ENCODE measurements around the gene TRAF2. TPM values are rescaled to one million over a fixed set of nuclear protein-coding genes. Genes with fewer than 3 reads are reported as not detected.

TRAF2 gene
- total RNA-seq, 5 donors from 2014 or later (not counting 1 experiment from before 2014, with no cell fraction given) = 20.9 to 38.7 (median 33.7) TPM

DNA sequence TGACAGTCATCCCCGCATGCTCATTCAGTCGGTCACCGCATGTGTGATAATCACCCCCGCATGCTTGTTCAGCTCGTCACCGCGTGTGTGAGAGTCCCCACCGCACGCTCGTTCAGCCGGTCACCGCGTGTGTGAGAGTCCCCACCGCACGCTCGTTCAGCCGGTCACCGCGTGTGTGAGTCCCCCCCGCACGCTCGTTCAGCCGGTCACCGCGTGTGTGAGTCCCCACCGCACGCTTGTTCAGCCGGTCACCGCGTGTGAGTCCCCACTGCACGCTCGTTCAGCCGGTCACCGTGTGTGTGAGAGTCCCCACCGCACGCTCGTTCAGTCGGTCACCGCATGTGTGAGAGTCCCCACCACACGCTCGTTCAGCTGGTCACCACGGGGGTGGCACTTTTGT is 3.5 kb downstream of the TRAF2 start:
- H3K36me3 Mint-ChIP-seq = peaks cover 8% of the 10 kb centered on the region
- no peaks in the 10 kb centered on the region for H3K27me3 ChIP-seq (replicated peaks in 1 of 2; ENCODE audit: control insufficient read depth in 2 of 2, extremely low read depth in 1 of 2, insufficient read depth in 2 of 2, low read length in 1 of 2)
- CTCF ChIA-PET = interaction anchor here in 1 of 2 donors (0.7 kb wide), 1 partner anchor 86 kb away, joined by 3 read pairs; no protein-coding TSS in a partner anchor

DNA sequence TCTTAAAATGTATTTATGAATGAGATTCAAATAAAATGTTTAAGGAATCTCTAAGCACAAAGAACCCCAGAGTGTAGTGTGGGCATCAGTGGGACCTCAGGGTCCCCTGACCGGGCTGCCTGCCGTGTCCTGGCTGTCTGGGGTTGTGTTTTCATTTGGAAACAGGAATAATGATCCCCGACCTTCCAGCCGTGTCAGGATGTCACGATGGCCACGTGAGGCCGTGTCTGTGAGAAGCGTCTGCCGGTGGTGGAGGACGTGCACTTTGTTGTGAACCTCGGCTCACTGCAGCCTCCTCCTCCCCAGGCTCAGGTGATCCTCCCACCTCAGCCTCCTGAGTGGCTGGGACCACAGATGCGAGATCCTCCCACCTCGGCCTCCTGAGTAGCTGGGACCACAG is 4.3 kb downstream of the TRAF2 start:
- no peak for ATAC-seq (replicated peaks in 1 of 4)
- H3K36me3 Mint-ChIP-seq = peaks cover 8% of the 10 kb centered on the region
- H3K36me3 ChIP-seq (ENCODE audit: control insufficient read depth in 2 of 2, extremely low read depth in 1 of 2, insufficient read depth in 1 of 2, low read length in 1 of 2) = peaks cover 0 to 21% of the 10 kb centered on the region in 2 donors
- no peaks in the 10 kb centered on the region for H3K27me3 ChIP-seq (replicated peaks in 1 of 2; ENCODE audit: control insufficient read depth in 2 of 2, extremely low read depth in 1 of 2, insufficient read depth in 2 of 2, low read length in 1 of 2)
- no peaks in the 10 kb centered on the region for H3K9me3 Mint-ChIP-seq
- ChIA-PET CTCF (no interaction called here), POLR2A (no interaction called here)
- peaks cover 3 to 33% of the 10 kb centered on the region in 2 experiments for H3K4me1 ChIP-seq (ENCODE audit: control insufficient read depth in 1 of 2, extremely low read depth in 1 of 2, insufficient read depth in 2 of 2, low read length in 2 of 2)
- H3K4me1 Mint-ChIP-seq = peaks cover 12 to 42% (median 38%) of the 10 kb centered on the region in 3 donors
- no peak overlapping the region for H3K4me3 Mint-ChIP-seq
- H3K4me3 ChIP-seq (ENCODE audit: control insufficient read depth in 1 of 2, extremely low read depth in 1 of 2, low read length in 1 of 2) = no peak overlapping the region
- 93% methylated on average over 13 of the region's 13 CpGs for WGBS (ENCODE audit: insufficient coverage)
- H3K27me3 Mint-ChIP-seq = no peaks in the 10 kb centered on the region
- no peak overlapping the region for H3K27ac Mint-ChIP-seq
- no peak for DNase-seq
- no peak overlapping the region for H3K27ac ChIP-seq (ENCODE audit: low read length)
- no peaks in the 10 kb centered on the region for H3K9me3 ChIP-seq

More for the DNA sequence above, 3.5 kb downstream of the TRAF2 start:
- H3K4me3 Mint-ChIP-seq = no peak overlapping the region
- Histone ChIP-seq H3K36me3 (ENCODE audit: control insufficient read depth in 2 of 2, extremely low read depth in 1 of 2, insufficient read depth in 1 of 2, low read length in 1 of 2) (peaks cover 0 to 20% of the 10 kb centered on the region in 2 donors), H3K4me3 (ENCODE audit: control insufficient read depth in 1 of 2, extremely low read depth in 1 of 2, low read length in 1 of 2) (no peak overlapping the region), H3K27ac (ENCODE audit: low read length) (no peak overlapping the region), H3K4me1 (ENCODE audit: control insufficient read depth in 1 of 2, extremely low read depth in 1 of 2, insufficient read depth in 2 of 2, low read length in 2 of 2) (peaks cover 3 to 39% of the 10 kb centered on the region in 2 experiments), H3K9me3 (no peaks in the 10 kb centered on the region)
- POLR2A ChIA-PET = no interaction called here
- no peak overlapping the region for H3K27ac Mint-ChIP-seq
- DNase-seq = no peak
- ATAC-seq (replicated peaks in 1 of 4) = no peak
- H3K27me3 Mint-ChIP-seq = no peaks in the 10 kb centered on the region
- WGBS (ENCODE audit: insufficient coverage) = 98% methylated on average over 38 of the region's 42 CpGs
- H3K9me3 Mint-ChIP-seq = no peaks in the 10 kb centered on the region
- H3K4me1 Mint-ChIP-seq = peaks cover 12 to 44% (median 41%) of the 10 kb centered on the region in 3 donors

DNA sequence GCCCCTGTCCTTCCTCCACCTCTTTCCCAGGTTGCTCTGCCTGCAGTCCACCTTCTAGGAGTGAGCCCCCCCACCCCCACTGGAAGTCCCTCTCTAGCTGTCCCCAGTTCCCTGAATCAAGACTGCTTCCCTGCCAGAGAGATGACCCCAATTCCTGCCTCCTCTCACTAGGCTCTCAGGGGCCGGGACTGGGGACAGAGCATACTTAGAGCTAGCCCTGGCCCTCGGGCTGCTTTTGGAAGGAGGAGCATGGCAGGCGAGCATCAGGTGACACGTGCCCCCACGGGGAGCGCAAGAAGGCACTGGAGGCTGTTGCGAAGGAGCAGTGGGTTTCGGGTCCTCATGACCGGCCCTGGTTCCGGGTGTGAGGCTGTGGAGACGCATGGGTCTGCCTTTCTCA is 9.7 kb downstream of the TRAF2 start:
- no peak overlapping the region for H3K27ac ChIP-seq (ENCODE audit: low read length)
- 86% methylated on average over 10 of the region's 11 CpGs for WGBS (ENCODE audit: insufficient coverage)
- no peak overlapping the region for H3K27ac Mint-ChIP-seq
- H3K27me3 Mint-ChIP-seq = no peaks in the 10 kb centered on the region
- no peaks in the 10 kb centered on the region for H3K27me3 ChIP-seq (replicated peaks in 1 of 2; ENCODE audit: control insufficient read depth in 2 of 2, extremely low read depth in 1 of 2, insufficient read depth in 2 of 2, low read length in 1 of 2)
- no peak overlapping the region for H3K4me3 ChIP-seq (ENCODE audit: control insufficient read depth in 1 of 2, extremely low read depth in 1 of 2, low read length in 1 of 2)
- peaks cover 18% of the 10 kb centered on the region for H3K36me3 Mint-ChIP-seq
- H3K4me1 Mint-ChIP-seq = peaks cover 17 to 33% (median 25%) of the 10 kb centered on the region in 3 donors
- H3K36me3 ChIP-seq (ENCODE audit: control insufficient read depth in 2 of 2, extremely low read depth in 1 of 2, insufficient read depth in 1 of 2, low read length in 1 of 2) = peaks cover 0 to 45% of the 10 kb centered on the region in 2 donors
- POLR2A ChIA-PET = interaction anchor here in 1 of 2 donors (0.5 kb wide), 1 partner anchor 213 kb away, joined by 3 read pairs; no protein-coding TSS in a partner anchor
- no peaks in the 10 kb centered on the region for H3K9me3 ChIP-seq
- peaks cover 0 to 23% of the 10 kb centered on the region in 2 experiments for H3K4me1 ChIP-seq (ENCODE audit: control insufficient read depth in 1 of 2, extremely low read depth in 1 of 2, insufficient read depth in 2 of 2, low read length in 2 of 2)
- ATAC-seq (replicated peaks in 1 of 4) (no peak), DNase-seq (no peak)
- CTCF ChIA-PET = no interaction called here
- no peak overlapping the region for H3K4me3 Mint-ChIP-seq
- H3K9me3 Mint-ChIP-seq = no peaks in the 10 kb centered on the region

DNA sequence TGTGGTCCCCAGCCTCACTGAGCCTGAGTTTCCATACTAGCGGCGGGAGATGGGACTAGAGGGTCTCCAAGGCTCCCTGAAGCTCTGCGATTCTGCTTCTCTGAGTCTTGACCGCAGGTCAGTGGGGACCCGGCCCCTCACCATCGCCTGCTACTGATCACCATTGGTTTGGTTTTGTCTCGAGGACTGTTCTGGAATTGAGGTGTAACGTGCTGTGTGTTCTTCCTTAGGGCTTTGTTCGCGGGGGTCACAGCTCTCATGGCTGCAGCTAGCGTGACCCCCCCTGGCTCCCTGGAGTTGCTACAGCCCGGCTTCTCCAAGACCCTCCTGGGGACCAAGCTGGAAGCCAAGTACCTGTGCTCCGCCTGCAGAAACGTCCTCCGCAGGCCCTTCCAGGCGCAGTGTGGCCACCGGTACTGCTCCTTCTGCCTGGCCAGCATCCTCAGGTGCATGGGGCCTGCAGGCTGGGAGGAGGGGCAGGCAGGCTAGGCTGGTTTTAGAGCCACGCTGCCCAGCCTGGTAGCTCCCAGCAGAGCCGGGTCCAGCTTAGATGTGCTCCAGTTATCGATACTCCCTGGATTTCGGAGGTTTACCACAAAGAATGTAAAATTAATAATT is 12.3 kb downstream of the TRAF2 start:
- ChIA-PET POLR2A (no interaction called here), CTCF (no interaction called here)
- H3K9me3 Mint-ChIP-seq = no peaks in the 10 kb centered on the region
- H3K27me3 Mint-ChIP-seq = no peaks in the 10 kb centered on the region
- Histone ChIP-seq H3K4me1 (ENCODE audit: control insufficient read depth in 1 of 2, extremely low read depth in 1 of 2, insufficient read depth in 2 of 2, low read length in 2 of 2) (peaks cover 18 to 46% of the 10 kb centered on the region in 2 experiments), H3K4me3 (ENCODE audit: control insufficient read depth in 1 of 2, extremely low read depth in 1 of 2, low read length in 1 of 2) (no peak overlapping the region), H3K9me3 (no peaks in the 10 kb centered on the region), H3K27me3 (replicated peaks in 1 of 2; ENCODE audit: control insufficient read depth in 2 of 2, extremely low read depth in 1 of 2, insufficient read depth in 2 of 2, low read length in 1 of 2) (no peaks in the 10 kb centered on the region), H3K36me3 (ENCODE audit: control insufficient read depth in 2 of 2, extremely low read depth in 1 of 2, insufficient read depth in 1 of 2, low read length in 1 of 2) (peaks cover 0 to 39% of the 10 kb centered on the region in 2 donors), H3K27ac (ENCODE audit: low read length) (no peak overlapping the region)
- peaks cover 18% of the 10 kb centered on the region for H3K36me3 Mint-ChIP-seq
- DNase-seq (no peak), ATAC-seq (replicated peaks in 1 of 4) (no peak)
- WGBS (ENCODE audit: insufficient coverage) = 98% methylated on average over 18 of the region's 21 CpGs
- peaks cover 40 to 49% (median 44%) of the 10 kb centered on the region in 3 donors for H3K4me1 Mint-ChIP-seq
- no peak overlapping the region for H3K4me3 Mint-ChIP-seq
- H3K27ac Mint-ChIP-seq = peak overlapping the region in 1 of 2 donors; percentile 49

DNA sequence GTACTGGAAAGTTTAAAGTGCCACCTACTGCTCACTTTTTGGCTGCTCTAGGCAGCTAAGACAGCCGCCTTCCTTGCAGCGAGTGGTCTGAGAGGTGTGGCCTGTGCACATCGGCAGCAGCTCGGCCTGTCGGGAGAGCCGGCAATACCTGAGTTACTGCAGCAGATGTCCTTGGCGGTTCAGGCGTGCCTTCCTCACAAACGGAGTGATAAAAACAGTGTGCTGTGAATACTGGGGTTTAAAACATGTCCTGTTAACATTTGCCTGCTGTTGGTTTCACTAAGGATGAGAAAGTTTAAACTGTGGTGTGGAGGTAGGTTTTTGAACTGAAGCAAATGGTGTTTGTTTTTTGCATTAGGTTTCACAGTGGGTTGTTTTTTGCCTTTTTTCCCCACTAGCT is 12.9 kb downstream of the TRAF2 start:
- no peaks in the 10 kb centered on the region for H3K9me3 ChIP-seq
- Mint-ChIP-seq H3K27me3 (no peaks in the 10 kb centered on the region), H3K27ac (peak overlapping the region; percentile 66 to 69), H3K36me3 (peaks cover 17% of the 10 kb centered on the region), H3K9me3 (no peaks in the 10 kb centered on the region), H3K4me1 (peaks cover 41 to 51% (median 46%) of the 10 kb centered on the region in 3 donors), H3K4me3 (no peak overlapping the region)
- WGBS (ENCODE audit: insufficient coverage) = over 99% methylated on average over 8 of the region's 9 CpGs
- CTCF ChIA-PET = no interaction called here
- H3K36me3 ChIP-seq (ENCODE audit: control insufficient read depth in 2 of 2, extremely low read depth in 1 of 2, insufficient read depth in 1 of 2, low read length in 1 of 2) = peaks cover 0 to 38% of the 10 kb centered on the region in 2 donors
- no peak overlapping the region for H3K4me3 ChIP-seq (ENCODE audit: control insufficient read depth in 1 of 2, extremely low read depth in 1 of 2, low read length in 1 of 2)
- H3K4me1 ChIP-seq (ENCODE audit: control insufficient read depth in 1 of 2, extremely low read depth in 1 of 2, insufficient read depth in 2 of 2, low read length in 2 of 2) = peaks cover 18 to 52% of the 10 kb centered on the region in 2 experiments
- no peaks in the 10 kb centered on the region for H3K27me3 ChIP-seq (replicated peaks in 1 of 2; ENCODE audit: control insufficient read depth in 2 of 2, extremely low read depth in 1 of 2, insufficient read depth in 2 of 2, low read length in 1 of 2)
- POLR2A ChIA-PET = no interaction called here
- ATAC-seq (replicated peaks in 1 of 4) (no peak), DNase-seq (no peak)
- no peak overlapping the region for H3K27ac ChIP-seq (ENCODE audit: low read length)

DNA sequence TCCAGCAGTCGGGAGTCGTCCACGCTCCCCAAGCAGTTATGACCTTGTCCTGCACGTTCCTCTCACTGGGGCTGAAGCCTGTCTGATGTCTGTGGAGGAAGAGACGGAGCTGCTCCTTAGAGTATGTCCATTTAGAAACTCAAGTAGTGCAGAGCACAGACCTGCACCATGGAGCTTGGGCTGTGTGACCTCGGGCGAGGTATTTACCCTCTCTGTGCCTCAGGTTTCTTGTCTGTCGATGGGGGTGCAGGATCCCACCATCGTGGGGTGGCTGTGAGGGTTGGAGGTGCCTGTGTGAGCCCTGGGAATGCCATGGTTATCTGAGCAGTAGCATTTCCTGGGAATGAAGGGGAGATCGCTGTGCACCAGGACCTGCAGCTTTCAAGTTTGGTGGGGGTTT is 14.2 kb downstream of the TRAF2 start:
- H3K36me3 ChIP-seq (ENCODE audit: control insufficient read depth in 2 of 2, extremely low read depth in 1 of 2, insufficient read depth in 1 of 2, low read length in 1 of 2) = peaks cover 0 to 31% of the 10 kb centered on the region in 2 donors

More for the DNA sequence above, 14.2 kb downstream of the TRAF2 start:
- Histone ChIP-seq H3K9me3 (no peaks in the 10 kb centered on the region), H3K27me3 (replicated peaks in 1 of 2; ENCODE audit: control insufficient read depth in 2 of 2, extremely low read depth in 1 of 2, insufficient read depth in 2 of 2, low read length in 1 of 2) (no peaks in the 10 kb centered on the region), H3K4me3 (ENCODE audit: control insufficient read depth in 1 of 2, extremely low read depth in 1 of 2, low read length in 1 of 2) (no peak overlapping the region), H3K4me1 (ENCODE audit: control insufficient read depth in 1 of 2, extremely low read depth in 1 of 2, insufficient read depth in 2 of 2, low read length in 2 of 2) (peaks cover 18 to 56% of the 10 kb centered on the region in 2 experiments), H3K27ac (ENCODE audit: low read length) (peak overlapping the region; percentile 95)
- no peak for ATAC-seq (replicated peaks in 1 of 4)
- Mint-ChIP-seq H3K9me3 (no peaks in the 10 kb centered on the region), H3K4me1 (peaks cover 35 to 48% (median 39%) of the 10 kb centered on the region in 3 donors), H3K27me3 (no peaks in the 10 kb centered on the region), H3K27ac (peak overlapping the region; percentile 47 to 97), H3K4me3 (no peak overlapping the region), H3K36me3 (peaks cover 14% of the 10 kb centered on the region)
- ChIA-PET POLR2A (no interaction called here), CTCF (interaction anchor here in 1 of 2 donors (0.6 kb wide), 1 partner anchor 25 kb away, joined by 5 read pairs; no protein-coding TSS in a partner anchor)
- WGBS (ENCODE audit: insufficient coverage) = 88% methylated on average over 10 of the region's 10 CpGs
- DNase-seq = no peak

Data from T-cell (primary cell).